Thymus (tissue), 11 donors: ENCODE data around the gene DEF6. TPM values are rescaled to one million over a fixed set of nuclear protein-coding genes. Genes with fewer than 3 reads are reported as not detected.
A peak's percentile ranks its signal among the peaks of the same experiment; 100 is the strongest.
"Not testable (repeated sequence)": the region's sequence is repeated elsewhere in the genome, so short reads cannot be mapped to it uniquely, and the experiment has no call there.

Source experiments
- DNase-seq, 9 donors: peaks; one replicate each; pipeline ENCODE4 v3.0.0-alpha.2; 2013; ENCODE audit warnings: low spot score in 9 of 9, low read depth in 6 of 9, missing footprints in 1 of 9
- H3K27ac ChIP-seq, 2 donors: one replicate each; pipeline ENCODE4 v1.5.1; 2013; ENCODE audit warnings: control low read depth in 1 of 2, low read depth in 1 of 2, low read length in 1 of 2, mild to moderate bottlenecking in 1 of 2, moderate library complexity in 1 of 2
- H3K27me3 ChIP-seq, 2 donors: one replicate each; pipeline ENCODE4 v1.5.1; 2013; ENCODE audit warnings: low read length in 1 of 2; ENCODE audit not compliant: control insufficient read depth in 2 of 2, insufficient read depth in 1 of 2
- H3K36me3 ChIP-seq, 2 donors: one replicate each; pipeline ENCODE4 v1.5.1; 2013; ENCODE audit warnings: low read length in 1 of 2, mild to moderate bottlenecking in 1 of 2, moderate library complexity in 1 of 2; ENCODE audit not compliant: control insufficient read depth in 2 of 2, insufficient read depth in 2 of 2
- H3K4me1 ChIP-seq, 2 donors: one replicate each; pipeline ENCODE4 v1.5.1; 2013; ENCODE audit warnings: low read length in 2 of 2; ENCODE audit not compliant: control insufficient read depth in 2 of 2, insufficient read depth in 2 of 2
- H3K4me3 ChIP-seq, 2 donors: one replicate each; pipeline ENCODE4 v1.5.1; 2013; ENCODE audit warnings: low read length in 2 of 2, control low read depth in 1 of 2, mild to moderate bottlenecking in 1 of 2
- H3K9me3 ChIP-seq, 2 donors: one replicate each; pipeline ENCODE4 v1.5.1; 2013; ENCODE audit warnings: low read length in 1 of 2, mild to moderate bottlenecking in 1 of 2; ENCODE audit not compliant: control insufficient read depth in 2 of 2, insufficient read depth in 1 of 2
- WGBS: extraction: QIAGEN DNeasy Blood & Tissue Kit; methylation state at CpG from one replicate; pipeline ENCODE4 v1.1.7; 2013; 5-methylcytosine and 5-hydroxymethylcytosine counted together
- polyA plus RNA-seq: library from polyadenylated mRNA; stranded (reverse); fragments of 200-250 nt; gene quantifications from one replicate; pipeline ENCODE4 v1.2.3, GENCODE V29; 2013
- total RNA-seq: library from RNA; stranded (reverse); fragments of 120-200 nt; gene quantifications from one replicate; pipeline ENCODE4 v1.2.4, GENCODE V29; 2013
- donor health status: healthy.

DEF6 gene
- total and polyA plus RNA-seq, 2 donors = 75.7 to 148 TPM

DNA sequence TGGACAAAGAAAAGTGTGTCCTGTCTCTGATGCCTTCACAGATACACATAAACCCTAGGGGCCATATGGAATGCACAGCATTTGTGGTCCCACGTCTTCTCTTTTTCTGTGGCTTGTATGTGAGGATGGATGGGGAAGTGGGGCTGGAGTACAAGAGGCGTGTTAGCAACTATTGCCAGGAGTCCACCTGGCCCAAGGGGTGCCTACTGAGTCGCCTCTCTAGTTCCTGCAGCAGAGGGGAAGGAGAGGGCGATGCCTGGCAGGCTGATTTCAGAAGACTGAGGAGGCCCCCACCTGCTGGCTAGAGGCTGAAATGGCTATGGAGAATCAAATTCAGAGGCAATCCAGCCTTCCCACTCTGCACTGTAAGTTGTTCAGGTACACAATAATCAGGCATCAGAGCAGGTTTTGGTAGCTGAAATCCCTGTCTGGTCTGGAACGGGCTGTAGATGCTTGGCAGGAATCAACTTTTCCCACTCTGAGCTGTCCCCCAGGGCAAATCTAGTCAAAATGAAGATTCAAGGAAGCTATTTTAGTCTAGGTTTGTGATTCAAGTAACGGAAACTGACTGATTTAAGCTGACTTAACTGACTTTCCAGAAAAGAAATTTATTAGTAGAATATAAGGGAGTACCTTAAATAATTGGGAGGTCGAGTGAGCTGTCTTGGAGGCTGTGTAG lies 29.9 kb downstream of the DEF6 start:
- peak in 5 of 9 donors; percentile 54 to 85 (median 61) for DNase-seq
- Histone ChIP-seq H3K27ac (no peak overlapping the region), H3K27me3 (no peaks in the 10 kb centered on the region), H3K4me3 (no peak overlapping the region), H3K4me1 (peaks cover 0 to 10% of the 10 kb centered on the region in 2 donors), H3K36me3 (peaks cover 24 to 34% of the 10 kb centered on the region in 2 donors), H3K9me3 (peaks cover 0 to 10% of the 10 kb centered on the region in 2 donors)
- 49% methylated on average over 7 of the region's 7 CpGs for WGBS

- Histone ChIP-seq H3K4me3 (no peak overlapping the region), H3K27me3 (no peaks in the 10 kb centered on the region), H3K27ac (no peak overlapping the region), H3K4me1 (peaks cover 0 to 10% of the 10 kb centered on the region in 2 donors), H3K36me3 (peaks cover 17 to 27% of the 10 kb centered on the region in 2 donors), H3K9me3 (peaks cover 0 to 10% of the 10 kb centered on the region in 2 donors)
- 100% methylated on average over 1 of the region's 1 CpG for WGBS
- DNase-seq = no peak
These were observed 30.6 kb downstream of the DEF6 start for GRCh38 chr6:35328108-35328723.

DNA sequence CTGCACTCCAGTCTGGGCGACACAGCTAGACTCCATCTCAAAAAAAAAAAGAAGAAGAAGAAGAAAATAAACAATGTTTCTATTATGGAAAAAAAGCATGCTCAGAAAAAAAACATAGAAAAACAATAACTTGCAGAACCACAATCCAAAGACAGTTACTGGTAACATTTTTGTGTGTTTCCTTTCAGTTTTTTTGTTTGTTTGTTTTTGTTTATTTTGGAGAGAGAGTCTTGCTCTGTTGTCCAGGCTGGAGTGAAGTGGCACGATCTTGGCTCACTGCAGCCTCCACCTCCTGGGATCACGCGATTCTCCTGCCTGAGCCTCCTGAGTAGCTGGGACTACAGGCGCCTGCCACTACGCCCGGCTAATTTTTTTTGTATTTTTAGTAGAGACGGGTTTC lies 31.3 kb downstream of the DEF6 start:
- over 99% methylated on average over 8 of the region's 8 CpGs for WGBS
- not testable (repeated sequence) for H3K27me3 ChIP-seq

DNA sequence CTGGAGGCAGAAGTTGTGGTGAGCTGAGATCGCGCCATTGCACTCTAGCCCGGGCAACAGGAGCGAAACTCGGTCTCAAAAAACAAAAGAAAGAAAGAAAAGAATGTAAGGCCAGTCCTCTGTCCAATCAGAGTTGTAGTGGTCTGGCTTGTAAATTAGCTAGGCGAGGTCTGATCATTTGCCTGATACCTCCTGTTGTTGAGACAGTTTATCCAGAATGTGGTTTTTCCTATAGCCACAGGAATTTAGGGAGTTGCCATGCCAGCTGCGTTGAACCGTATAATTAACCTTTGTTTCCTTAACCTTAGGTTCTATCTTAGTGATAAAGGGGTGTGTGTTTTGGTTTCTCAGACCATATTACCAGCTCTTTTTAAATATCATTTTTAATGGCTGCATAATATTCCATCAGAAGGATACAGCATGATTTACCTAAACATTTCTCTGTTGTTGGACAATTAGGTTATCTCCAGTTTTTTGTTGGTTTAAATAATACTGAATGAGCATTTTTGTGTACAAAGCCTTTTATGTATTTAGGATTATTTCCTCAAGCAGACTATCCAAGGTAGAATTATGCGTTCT lies 33.0 kb downstream of the DEF6 start:
- no peaks in the 10 kb centered on the region for H3K27me3 ChIP-seq
- H3K4me3 ChIP-seq = no peak overlapping the region
- DNase-seq = no peak
- WGBS = 98% methylated on average over 9 of the region's 9 CpGs
- H3K4me1 ChIP-seq = peaks cover 0 to 10% of the 10 kb centered on the region in 2 donors
- H3K27ac ChIP-seq = no peak overlapping the region
- peaks cover 0 to 10% of the 10 kb centered on the region in 2 donors for H3K9me3 ChIP-seq
- H3K36me3 ChIP-seq = peaks cover 5 to 8% of the 10 kb centered on the region in 2 donors

More for the DNA sequence above, 31.3 kb downstream of the DEF6 start:
- not testable (repeated sequence) for DNase-seq, H3K4me1 ChIP-seq, H3K4me3 ChIP-seq, H3K27ac ChIP-seq
- Histone ChIP-seq H3K36me3 (peaks cover 12 to 23% of the 10 kb centered on the region in 2 donors), H3K9me3 (peaks cover 0 to 10% of the 10 kb centered on the region in 2 donors)

- not testable (repeated sequence) for H3K4me1 ChIP-seq, H3K27me3 ChIP-seq, H3K27ac ChIP-seq, H3K4me3 ChIP-seq, H3K36me3 ChIP-seq
- H3K9me3 ChIP-seq = peaks cover 0 to 10% of the 10 kb centered on the region in 2 donors
- DNase-seq = peak in 3 of 9 donors; percentile 46 to 69 (median 48)
- 93% methylated on average over 9 of the region's 9 CpGs for WGBS
These were observed 34.7 kb downstream of the DEF6 start for GRCh38 chr6:35332074-35332887.

- peaks cover 13 to 18% of the 10 kb centered on the region in 2 donors for H3K4me1 ChIP-seq
- no peak overlapping the region for H3K4me3 ChIP-seq
- H3K27me3 ChIP-seq = peaks cover 0 to 13% of the 10 kb centered on the region in 2 donors
- H3K9me3 ChIP-seq = no peaks in the 10 kb centered on the region
- H3K36me3 ChIP-seq = no peaks in the 10 kb centered on the region
- 95% methylated on average over 13 of the region's 13 CpGs for WGBS
- no peak for DNase-seq
- no peak overlapping the region for H3K27ac ChIP-seq
These were observed 43.9 kb downstream of the DEF6 start for GRCh38 chr6:35341557-35341956.

GRCh38 chr6:35342258-35343091 lies 44.9 kb downstream of the DEF6 start, which contains the start of gene PPARD:
Gene PPARD (plus strand): TSS chr6:35342558. CDS start chr6:35411088, 68,530 bp downstream.
- Histone ChIP-seq H3K9me3 (no peaks in the 10 kb centered on the region), H3K36me3 (no peaks in the 10 kb centered on the region), H3K27me3 (peaks cover 0 to 13% of the 10 kb centered on the region in 2 donors), H3K27ac (peak within 1 kb of the TSS; percentile 51 to 77), H3K4me1 (peaks cover 13 to 18% of the 10 kb centered on the region in 2 donors), H3K4me3 (peak within 1 kb of the TSS; percentile 62 to 78)
- under 1% methylated on average over 77 of the region's 77 CpGs for WGBS
- peak; percentile 79 to 96 (median 93) for DNase-seq
